ENCODE data around the gene KRT80. TPM values are rescaled to one million over a fixed set of nuclear protein-coding genes. Genes with fewer than 3 reads are reported as not detected.
A peak's percentile ranks its signal among the peaks of the same experiment; 100 is the strongest.

The KRT80 gene
- total and polyA plus RNA-seq, 2 donors from 2014 or later: 1.0 to 12.3 TPM

GRCh38 chr12:52234223-52234810 is 42.5 kb upstream of the KRT80 start:
- peak in 1 of 5 donors; percentile 57 for DNase-seq

DNA sequence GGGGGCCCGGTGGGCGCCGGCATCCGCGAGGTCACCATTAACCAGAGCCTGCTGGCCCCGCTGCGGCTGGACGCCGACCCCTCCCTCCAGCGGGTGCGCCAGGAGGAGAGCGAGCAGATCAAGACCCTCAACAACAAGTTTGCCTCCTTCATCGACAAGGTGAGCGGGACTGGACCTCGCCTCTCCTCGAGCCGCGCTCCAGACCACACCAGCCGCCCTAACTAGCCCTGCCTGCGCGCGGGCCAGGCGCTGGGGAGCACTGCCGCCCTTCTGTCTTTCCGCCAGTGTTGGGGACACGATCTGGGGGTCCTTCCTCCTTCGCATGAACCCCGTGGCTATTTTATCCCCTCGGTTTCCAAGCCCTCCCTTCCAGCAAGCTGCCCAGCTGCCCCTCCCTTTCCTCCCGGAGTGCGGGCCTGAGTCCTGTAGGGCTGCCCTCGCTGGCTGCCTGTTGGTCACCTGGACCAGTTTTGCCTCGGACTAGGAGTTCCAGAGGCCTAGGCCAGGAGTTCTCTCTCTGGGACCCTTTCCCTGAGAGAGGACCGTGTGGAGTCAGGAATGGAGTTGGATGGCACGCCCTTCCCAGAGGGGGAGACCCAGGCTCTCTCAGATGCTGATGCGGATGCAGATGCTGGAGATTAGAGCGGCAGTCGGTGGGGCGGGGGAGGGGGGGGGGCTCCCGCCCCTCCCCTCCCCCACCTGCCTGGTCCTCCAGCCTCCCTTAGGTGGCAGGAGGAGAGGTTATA is 41.8 kb upstream of the KRT80 start:
- DNase-seq: peak in 2 of 5 donors; percentile 45 to 70

More at GRCh38 chr12:52234223-52234810, 42.5 kb upstream of the KRT80 start:
- intact Hi-C loops (cut with DNase I): no loop called here
- Histone ChIP-seq H3K9me3 (ENCODE audit: control insufficient read depth in 2 of 3, insufficient read depth in 1 of 3, low read length in 3 of 3) (no peaks in the 10 kb centered on the region), H3K4me1 (ENCODE audit: control insufficient read depth in 2 of 3, insufficient read depth in 2 of 3, low read depth in 1 of 3, low read length in 3 of 3) (peaks cover 0 to 19% (median 12%) of the 10 kb centered on the region in 3 donors), H3K36me3 (ENCODE audit: control insufficient read depth in 2 of 3, insufficient read depth in 3 of 3, low read length in 3 of 3) (no peaks in the 10 kb centered on the region), H3K27me3 (ENCODE audit: control insufficient read depth, insufficient read depth, low read length) (peaks cover 12% of the 10 kb centered on the region), H3K27ac (ENCODE audit: low read depth in 2 of 2, low read length in 2 of 2) (no peak overlapping the region), H3K4me3 (ENCODE audit: low read length in 3 of 3) (peak overlapping the region in 1 of 3 donors; percentile 9), H3K9ac (ENCODE audit: low read length in 3 of 3) (no peak overlapping the region)
- no peak for TF ChIP-seq CTCF (IDR thresholded peaks at IDR 0.05; ENCODE audit: borderline replicate concordance, extremely low read depth, insufficient read depth)
- no peak for FAIRE-seq

GRCh38 chr12:52232674-52233461 is 41.1 kb upstream of the KRT80 start, which contains the start of gene KRT7:
Gene KRT7 (plus strand): TSS chr12:52233243. CDS start chr12:52233297, 54 bp downstream.
- FAIRE-seq (no peak), DNase-seq (peak in 2 of 5 donors; percentile 48 to 95)
- Histone ChIP-seq H3K9ac (ENCODE audit: low read length in 3 of 3) (peak within 1 kb of the TSS in 1 of 3 donors; percentile 22), H3K27me3 (ENCODE audit: control insufficient read depth, insufficient read depth, low read length) (peaks cover 12% of the 10 kb centered on the region), H3K4me3 (ENCODE audit: low read length in 3 of 3) (peak within 1 kb of the TSS in 2 of 3 donors; percentile 34 to 47), H3K9me3 (ENCODE audit: control insufficient read depth in 2 of 3, insufficient read depth in 1 of 3, low read length in 3 of 3) (no peaks in the 10 kb centered on the region), H3K36me3 (ENCODE audit: control insufficient read depth in 2 of 3, insufficient read depth in 3 of 3, low read length in 3 of 3) (no peaks in the 10 kb centered on the region), H3K4me1 (ENCODE audit: control insufficient read depth in 2 of 3, insufficient read depth in 2 of 3, low read depth in 1 of 3, low read length in 3 of 3) (peaks cover 0 to 19% (median 5%) of the 10 kb centered on the region in 3 donors), H3K27ac (ENCODE audit: low read depth in 2 of 2, low read length in 2 of 2) (peak within 1 kb of the TSS; percentile 63 to 75)
- no peak for TF ChIP-seq CTCF (IDR thresholded peaks at IDR 0.05; ENCODE audit: borderline replicate concordance, extremely low read depth, insufficient read depth)
- intact Hi-C loops (cut with DNase I): no loop called here

More for the DNA sequence above, 41.8 kb upstream of the KRT80 start:
- H3K27me3 ChIP-seq (ENCODE audit: control insufficient read depth, insufficient read depth, low read length): peaks cover 12% of the 10 kb centered on the region
- no peak for TF ChIP-seq CTCF (IDR thresholded peaks at IDR 0.05; ENCODE audit: borderline replicate concordance, extremely low read depth, insufficient read depth)
- no peaks in the 10 kb centered on the region for H3K36me3 ChIP-seq (ENCODE audit: control insufficient read depth in 2 of 3, insufficient read depth in 3 of 3, low read length in 3 of 3)
- no peak overlapping the region for H3K9ac ChIP-seq (ENCODE audit: low read length in 3 of 3)
- FAIRE-seq: no peak
- H3K27ac ChIP-seq (ENCODE audit: low read depth in 2 of 2, low read length in 2 of 2): peak overlapping the region in 1 of 2 donors; percentile 41
- peak overlapping the region in 1 of 3 donors; percentile 47 for H3K4me3 ChIP-seq (ENCODE audit: low read length in 3 of 3)
- H3K4me1 ChIP-seq (ENCODE audit: control insufficient read depth in 2 of 3, insufficient read depth in 2 of 3, low read depth in 1 of 3, low read length in 3 of 3): peaks cover 0 to 19% (median 9%) of the 10 kb centered on the region in 3 donors
- intact Hi-C loops (cut with DNase I): no loop called here
- H3K9me3 ChIP-seq (ENCODE audit: control insufficient read depth in 2 of 3, insufficient read depth in 1 of 3, low read length in 3 of 3): no peaks in the 10 kb centered on the region
